Fibroblast of mammary gland (primary cell): ENCODE results near the gene DOCK1.

ENCODE experiments used
- DNase-seq: peaks from one replicate; pipeline ENCODE4 v3.0.0-alpha.2; 2010; ENCODE audit warnings: low read depth
- H3K4me3 ChIP-seq: 2 replicates; pipeline ENCODE4 v1.5.1; 2011; ENCODE audit warnings: low read depth, mild to moderate bottlenecking, low read length, moderate library complexity; ENCODE audit not compliant: control insufficient read depth
- TF ChIP-seq, protein P1 (sequence below): conservative IDR thresholded peaks from 2 replicates; pipeline ENCODE4 v1.5.1; 2011; ENCODE audit warnings: low read depth, low read length, inconsistent platforms; ENCODE audit not compliant: control insufficient read depth, insufficient read depth

DOCK1 gene

DNA sequence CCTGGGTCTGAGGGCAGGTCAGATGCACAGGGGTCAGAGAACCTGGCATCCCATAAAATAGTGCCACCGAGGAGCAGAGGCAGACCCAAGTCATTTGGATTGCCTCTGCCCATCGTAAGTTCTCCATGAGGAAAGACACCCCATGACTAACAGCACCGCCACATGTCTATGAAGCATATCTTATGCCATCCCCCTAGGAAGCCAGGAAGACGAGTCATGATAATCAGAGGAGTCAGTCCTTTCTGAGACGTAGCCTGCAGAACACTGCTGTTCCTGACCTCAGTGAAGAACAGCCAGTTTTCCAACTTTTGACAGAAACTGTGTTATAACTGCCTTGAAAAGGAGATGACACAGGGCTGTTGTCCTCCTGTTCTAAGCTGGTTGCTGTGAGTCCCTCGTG is 239.9 kb downstream of the DOCK1 start:
- TF ChIP-seq, protein P1, sequence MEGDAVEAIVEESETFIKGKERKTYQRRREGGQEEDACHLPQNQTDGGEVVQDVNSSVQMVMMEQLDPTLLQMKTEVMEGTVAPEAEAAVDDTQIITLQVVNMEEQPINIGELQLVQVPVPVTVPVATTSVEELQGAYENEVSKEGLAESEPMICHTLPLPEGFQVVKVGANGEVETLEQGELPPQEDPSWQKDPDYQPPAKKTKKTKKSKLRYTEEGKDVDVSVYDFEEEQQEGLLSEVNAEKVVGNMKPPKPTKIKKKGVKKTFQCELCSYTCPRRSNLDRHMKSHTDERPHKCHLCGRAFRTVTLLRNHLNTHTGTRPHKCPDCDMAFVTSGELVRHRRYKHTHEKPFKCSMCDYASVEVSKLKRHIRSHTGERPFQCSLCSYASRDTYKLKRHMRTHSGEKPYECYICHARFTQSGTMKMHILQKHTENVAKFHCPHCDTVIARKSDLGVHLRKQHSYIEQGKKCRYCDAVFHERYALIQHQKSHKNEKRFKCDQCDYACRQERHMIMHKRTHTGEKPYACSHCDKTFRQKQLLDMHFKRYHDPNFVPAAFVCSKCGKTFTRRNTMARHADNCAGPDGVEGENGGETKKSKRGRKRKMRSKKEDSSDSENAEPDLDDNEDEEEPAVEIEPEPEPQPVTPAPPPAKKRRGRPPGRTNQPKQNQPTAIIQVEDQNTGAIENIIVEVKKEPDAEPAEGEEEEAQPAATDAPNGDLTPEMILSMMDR: no peak
- DNase-seq: peak; percentile 87
- no peak overlapping the region for H3K4me3 ChIP-seq

DNA sequence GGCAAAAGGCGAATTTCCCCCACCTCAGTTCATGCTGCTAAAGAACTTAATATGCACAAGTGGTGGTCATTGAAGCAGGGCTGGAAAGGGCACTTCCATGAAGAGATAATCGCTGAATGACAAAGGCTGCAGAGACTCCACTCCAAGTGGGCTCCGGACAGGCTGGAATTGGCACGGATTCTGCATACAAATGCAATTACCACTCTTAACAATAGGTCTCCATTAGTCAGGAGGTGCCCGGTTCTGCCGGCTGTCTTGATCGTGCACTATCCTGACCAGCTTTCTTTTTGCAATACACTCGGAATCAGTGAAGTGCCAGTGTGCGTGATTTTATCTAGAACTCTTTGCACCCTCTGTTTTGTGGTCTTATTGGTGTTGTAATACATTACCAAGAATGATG is 241.4 kb downstream of the DOCK1 start:
- no peak for DNase-seq
- H3K4me3 ChIP-seq: no peak overlapping the region
- TF ChIP-seq, protein P1: no peak

DNA sequence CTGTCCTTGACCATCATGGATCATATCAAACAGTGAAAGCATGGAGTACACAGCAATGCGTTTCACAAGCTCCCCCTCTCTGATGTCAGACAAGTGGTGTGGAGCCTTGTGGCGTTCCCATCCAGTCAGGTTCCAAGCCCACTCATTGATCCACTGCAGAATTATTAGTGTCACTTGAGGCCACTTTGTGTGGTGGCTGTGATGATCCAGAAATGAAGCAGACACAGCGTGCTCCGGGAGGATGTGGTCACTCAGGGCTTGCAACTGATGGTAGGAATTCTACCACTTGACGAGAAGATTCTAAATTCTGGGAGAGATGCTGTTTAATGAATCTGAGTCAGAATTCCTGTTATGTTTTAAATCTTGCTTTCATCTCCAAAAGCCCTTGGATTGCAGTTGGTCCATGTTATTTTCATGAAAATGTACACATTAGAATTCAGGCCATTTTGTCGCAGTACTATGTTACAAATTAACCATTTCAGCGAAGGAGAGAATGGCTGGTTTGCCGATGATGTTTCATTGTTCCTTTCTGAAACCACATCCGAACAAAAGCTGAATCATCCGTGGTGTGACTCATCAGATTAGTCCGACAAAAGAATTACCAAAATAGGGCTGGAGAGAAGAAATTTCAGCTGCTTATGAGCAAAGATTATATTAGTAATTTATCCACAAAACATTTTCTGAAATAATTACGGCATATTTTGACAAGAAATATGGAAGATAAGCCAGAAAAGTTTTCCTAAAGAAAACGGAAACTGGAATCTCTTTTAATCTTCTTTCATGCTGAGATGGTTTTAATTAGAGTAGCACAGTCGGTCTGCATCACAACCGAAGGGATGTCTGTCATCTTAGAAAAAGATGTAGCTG is 243.1 kb downstream of the DOCK1 start:
- TF ChIP-seq, protein P1: no peak
- peak; percentile 93 for DNase-seq
- H3K4me3 ChIP-seq: peak overlapping the region; percentile 26

DNA sequence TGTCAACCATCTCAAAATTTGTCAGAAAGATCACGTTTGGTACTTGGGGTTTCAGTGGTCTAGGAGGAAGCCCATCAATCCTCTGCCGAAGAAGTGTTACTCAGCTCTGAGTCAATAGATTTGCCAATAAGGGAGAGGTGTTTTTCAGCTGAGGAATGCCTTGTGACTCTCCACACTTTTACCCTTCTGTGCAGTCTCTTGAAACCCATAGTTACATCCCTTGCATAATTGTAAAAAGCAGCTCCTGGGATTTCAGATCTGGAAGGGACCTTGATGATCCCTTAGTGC is 243.6 kb downstream of the DOCK1 start:
- DNase-seq: peak; percentile 94
- TF ChIP-seq, protein P1: no peak
- peak overlapping the region; percentile 26 for H3K4me3 ChIP-seq

DNA sequence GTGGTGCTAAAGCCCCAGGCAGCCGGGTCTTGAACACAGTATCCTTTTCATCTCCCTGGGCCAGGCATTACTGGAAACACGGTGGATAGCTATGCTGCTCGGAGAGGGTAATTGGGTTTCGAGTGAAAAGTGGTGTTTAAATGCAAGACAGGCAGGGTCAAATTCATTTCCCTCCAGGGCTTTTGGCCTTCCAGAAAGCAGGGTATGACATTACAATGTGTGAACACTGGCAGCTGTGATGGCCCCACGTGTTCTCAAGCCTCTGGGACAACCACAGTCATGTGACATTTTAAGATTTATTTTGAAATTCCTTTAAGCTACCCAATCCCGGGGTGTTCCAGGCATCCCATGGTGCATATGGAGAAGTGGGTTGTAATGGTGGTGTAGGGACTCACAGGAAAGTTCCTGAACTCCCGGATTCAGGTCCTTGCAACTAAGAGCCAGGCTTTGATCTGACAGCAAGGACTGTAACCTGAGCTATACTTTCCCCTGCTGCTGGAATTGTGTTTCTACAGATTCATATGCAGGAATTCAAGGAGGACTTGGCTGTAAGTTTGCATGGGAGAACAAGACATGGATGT is 244.4 kb downstream of the DOCK1 start:
- H3K4me3 ChIP-seq: no peak overlapping the region
- TF ChIP-seq, protein P1: no peak
- peak; percentile 54 for DNase-seq

DNA sequence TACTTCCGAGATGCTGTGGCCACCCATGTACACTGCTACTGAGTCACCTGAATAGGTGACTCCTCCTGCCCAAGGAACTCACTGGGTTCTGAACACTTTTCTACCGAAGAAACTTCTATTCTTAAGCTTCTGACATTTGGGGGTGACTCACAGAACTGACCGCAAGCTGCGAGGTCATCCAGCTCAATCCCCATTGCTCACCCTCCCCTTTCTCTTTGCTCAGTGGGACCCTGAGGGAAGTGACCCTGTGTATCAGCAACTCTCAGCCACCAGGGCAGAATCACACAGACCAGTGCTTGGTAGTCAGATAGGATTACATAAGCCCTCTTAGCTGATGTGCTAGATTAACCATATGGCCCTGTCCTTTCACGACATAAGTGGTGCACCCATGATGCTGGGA is 244.9 kb downstream of the DOCK1 start:
- peak; percentile 80 for DNase-seq
- H3K4me3 ChIP-seq: no peak overlapping the region
- TF ChIP-seq, protein P1: no peak
